GM19397 (cell line): ENCODE data around the gene METRN.
A peak's percentile ranks its signal among the peaks of the same experiment; 100 is the strongest.

ENCODE experiments used
- ATAC-seq: cut with Tn5 transposase; IDR thresholded peaks from one replicate; pipeline ENCODE4 v1.9.1; 2021; ENCODE audit warnings: mild to moderate bottlenecking, moderate library complexity; ENCODE audit not compliant: unreplicated experiment

Gene METRN

GRCh38 chr16:677316-678190, 37.4 kb upstream of the METRN start:
- ATAC-seq = no peak

- no peak for ATAC-seq
Measured at GRCh38 chr16:678209-678857, 36.6 kb upstream of the METRN start.

GRCh38 chr16:678858-679813, 35.8 kb upstream of the METRN start:
- peak; percentile 1 for ATAC-seq

- ATAC-seq = peak; percentile 47
Measured at GRCh38 chr16:679814-680624, 34.9 kb upstream of the METRN start, which contains the start of gene STUB1. Gene STUB1, plus strand, starts transcription at chr16:680410. Its CDS starts 116 bp downstream, at chr16:680526.

GRCh38 chr16:680625-680945, 34.3 kb upstream of the METRN start:
- no peak for ATAC-seq

- no peak for ATAC-seq
Measured at GRCh38 chr16:680967-681745, 33.8 kb upstream of the METRN start.

- no peak for ATAC-seq
Measured at GRCh38 chr16:681746-682427, 33.0 kb upstream of the METRN start.

GRCh38 chr16:682493-683395, 32.2 kb upstream of the METRN start:
- ATAC-seq = no peak

GRCh38 chr16:683396-684070, 31.4 kb upstream of the METRN start:
- no peak for ATAC-seq

GRCh38 chr16:684071-684794, 30.7 kb upstream of the METRN start, which contains the start of gene JMJD8:
Gene JMJD8, minus strand, starts transcription at chr16:684334. Its CDS starts 15 bp downstream, at chr16:684319.
- ATAC-seq = peak; percentile 56

GRCh38 chr16:684961-685696, 29.8 kb upstream of the METRN start:
- no peak for ATAC-seq

- no peak for ATAC-seq
Measured at GRCh38 chr16:685967-686366, 29.0 kb upstream of the METRN start.

GRCh38 chr16:686459-687260, 28.3 kb upstream of the METRN start:
- no peak for ATAC-seq

- ATAC-seq = no peak
Measured at GRCh38 chr16:687499-687898, 27.4 kb upstream of the METRN start.
